ENCODE measurements around the gene CHD5. TPM values are rescaled to one million over a fixed set of nuclear protein-coding genes. Genes with fewer than 3 reads are reported as not detected.

CHD5 gene
- total RNA-seq, 1 experiment from 2014 or later: 1.6 TPM

DNA sequence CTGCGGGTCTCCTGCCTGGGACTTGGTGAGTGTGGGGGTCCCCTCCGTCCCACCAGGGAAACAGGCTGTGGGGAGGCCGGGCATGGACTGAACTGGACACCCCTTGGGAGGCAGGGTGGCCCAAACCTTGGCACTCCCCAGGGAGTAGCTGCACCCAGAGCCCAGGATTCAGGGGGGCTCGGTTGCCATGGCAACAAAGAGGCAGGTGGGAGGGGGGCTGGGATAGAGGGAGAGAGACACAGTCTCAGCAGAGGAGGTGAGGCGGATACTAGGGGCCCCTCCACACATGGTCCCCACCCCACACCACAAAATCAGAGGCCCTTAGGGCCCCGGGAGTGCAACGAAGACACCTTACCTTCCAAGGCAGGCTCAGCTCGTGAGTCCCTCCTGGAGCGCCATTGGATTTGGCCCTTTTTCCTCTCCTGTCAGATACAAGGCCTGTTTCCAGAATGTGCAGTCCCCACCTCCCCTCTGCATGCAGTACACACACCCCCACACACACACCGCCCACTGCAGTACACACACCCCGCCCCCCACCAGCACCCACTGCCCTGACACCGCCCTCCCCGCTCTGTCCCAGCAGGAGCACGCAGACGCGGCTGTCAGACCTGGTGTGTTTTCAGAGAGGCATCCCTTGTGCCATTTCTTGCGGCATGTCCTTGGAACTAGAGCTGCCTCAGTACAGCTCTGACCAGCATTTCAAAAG lies 107.2 kb downstream of the CHD5 start:
- H4K8ac ChIP-seq (replicated peaks; ENCODE audit: insufficient read length, low read depth, low read length): no peak overlapping the region
- no peaks in the 10 kb centered on the region for H3K23me2 ChIP-seq (ENCODE audit: insufficient read length, low read depth, low read length, poor library complexity, severe bottlenecking)
- no peak overlapping the region for H4K5ac ChIP-seq (ENCODE audit: insufficient read length, low read depth, low read length)
- Mint-ChIP-seq H3K27ac (no peak overlapping the region), H3K4me3 (no peak overlapping the region), H3K4me1 (peaks cover 6 to 11% of the 10 kb centered on the region in 2 experiments), H3K9me3 (no peaks in the 10 kb centered on the region), H3K27me3 (ENCODE audit: low read depth) (no peaks in the 10 kb centered on the region; the same call in 1 of the 2 replicates), H3K36me3 (ENCODE audit: insufficient read depth in 1 of 3, low read depth in 3 of 3) (no peaks in the 10 kb centered on the region)
- H2BK120ac ChIP-seq (ENCODE audit: low read depth, low read length, poor library complexity, severe bottlenecking): no peak overlapping the region
- no peak overlapping the region for H2AFZ ChIP-seq (ENCODE audit: low read length)
- H2BK5ac ChIP-seq (ENCODE audit: insufficient read length, low read length): no peak overlapping the region
- no peak overlapping the region for H3K9ac ChIP-seq (ENCODE audit: extremely low read depth, insufficient read length, low read length)
- no peak overlapping the region for H3K23ac ChIP-seq (ENCODE audit: insufficient read length, low read depth, low read length)
- no peaks in the 10 kb centered on the region for H3K9me3 ChIP-seq (ENCODE audit: control insufficient read depth, low read depth, low read length)
- H2AK5ac ChIP-seq (ENCODE audit: insufficient read length, low read length): no peak overlapping the region
- H3K27me3 ChIP-seq (ENCODE audit: insufficient read depth, low read length): no peaks in the 10 kb centered on the region
- no peak overlapping the region for H2BK15ac ChIP-seq (ENCODE audit: low read depth, low read length)
- DNase-seq: no peak
- H3K14ac ChIP-seq (ENCODE audit: insufficient read depth, low read length): no peak overlapping the region; the same call in 1 of the 2 replicates
- no peaks in the 10 kb centered on the region for H3K79me2 ChIP-seq (ENCODE audit: insufficient read depth, low read length)
- no peak overlapping the region for H3T11ph ChIP-seq (ENCODE audit: low read length)
- H3K56ac ChIP-seq (ENCODE audit: insufficient read length, low read depth, low read length): no peak overlapping the region
- no peak overlapping the region for H3K4ac ChIP-seq (ENCODE audit: low read depth, low read length)
- H4K91ac ChIP-seq (ENCODE audit: insufficient read length, low read depth, low read length): no peak overlapping the region
- no peak overlapping the region for H2BK20ac ChIP-seq (ENCODE audit: low read depth, low read length, poor library complexity, severe bottlenecking)
- no peaks in the 10 kb centered on the region for H3K4me1 ChIP-seq (ENCODE audit: insufficient read depth, low read length)
- no peaks in the 10 kb centered on the region for H3K79me1 ChIP-seq (ENCODE audit: insufficient read depth, low read depth, low read length, poor library complexity, severe bottlenecking)
- H3K27ac ChIP-seq (ENCODE audit: insufficient read length, low read depth, low read length): no peak overlapping the region
- no peaks in the 10 kb centered on the region for H4K20me1 ChIP-seq (ENCODE audit: control insufficient read depth, insufficient read depth, insufficient read length)
- no peak for TF ChIP-seq CTCF (conservative IDR thresholded peaks at IDR 0.05)
- no CpG with 5 or more reads among the region's 17 CpGs for WGBS (ENCODE audit: extremely low coverage, insufficient read length, low lambda C conversion rate)
- H2BK12ac ChIP-seq (ENCODE audit: insufficient read length, low read depth, low read length): no peak overlapping the region
- no peak overlapping the region for H3K18ac ChIP-seq (ENCODE audit: insufficient read length, low read depth, low read length)
- no peak overlapping the region for H3K4me2 ChIP-seq (ENCODE audit: insufficient read depth, insufficient read length, low read length)
